GM23338 (cell line): ENCODE results near the gene ACSS3. TPM values are rescaled to one million over a fixed set of nuclear protein-coding genes. Genes with fewer than 3 reads are reported as not detected.

Experiments
- ATAC-seq: fragments of 200-7000 bp; cut with Tn5 transposase; 3 replicates; pipeline ENCODE4 v1.9.1; 2020
- DNase-seq: peaks from one replicate; pipeline ENCODE4 v3.0.0-alpha.2; 2015; ENCODE audit warnings: low spot score
- H2AFZ ChIP-seq: fragments of 200-600 bp; sonication (generic); 2 replicates; pipeline ENCODE4 v1.8.0; 2016; ENCODE audit warnings: antibody characterized with exemption, mild to moderate bottlenecking, moderate library complexity
- H3F3A ChIP-seq: fragments of 200-600 bp; sonication (generic); replicated peaks from 2 replicates; pipeline ENCODE4 v1.8.0; 2017; ENCODE audit warnings: antibody characterized with exemption, mixed run types, low read depth
- H3K27ac ChIP-seq: fragments of 200-600 bp; sonication (generic); 2 replicates; pipeline ENCODE4 v1.6.1; 2016; ENCODE audit warnings: low read depth
- H3K27me3 ChIP-seq: fragments of 200-600 bp; sonication (generic); 2 replicates; pipeline ENCODE4 v1.8.0; 2016; ENCODE audit warnings: mild to moderate bottlenecking, mixed run types, moderate library complexity; ENCODE audit not compliant: insufficient read depth
- H3K36me3 ChIP-seq: fragments of 200-600 bp; sonication (generic); 2 replicates; pipeline ENCODE4 v1.8.0; 2016; ENCODE audit warnings: mild to moderate bottlenecking; ENCODE audit not compliant: insufficient read depth
- H3K4me1 ChIP-seq: fragments of 200-600 bp; sonication (generic); 2 replicates; pipeline ENCODE4 v1.8.0; 2016; ENCODE audit warnings: mild to moderate bottlenecking, moderate library complexity; ENCODE audit not compliant: insufficient read depth
- H3K4me2 ChIP-seq: fragments of 200-600 bp; sonication (generic); 2 replicates; pipeline ENCODE4 v1.7.1; 2017; ENCODE audit warnings: mixed run types
- H3K4me3 ChIP-seq: fragments of 200-600 bp; sonication (generic); 2 replicates; pipeline ENCODE4 v1.6.1; 2016; ENCODE audit warnings: mixed run types
- H3K79me2 ChIP-seq: fragments of 200-600 bp; sonication (generic); replicated peaks from 2 replicates; pipeline ENCODE4 v1.8.0; 2017; ENCODE audit warnings: mild to moderate bottlenecking; ENCODE audit not compliant: insufficient read depth
- H3K9me2 ChIP-seq: fragments of 200-600 bp; sonication (generic); 2 replicates; pipeline ENCODE4 v1.8.0; 2017; ENCODE audit not compliant: insufficient read depth
- H4K20me1 ChIP-seq: fragments of 200-600 bp; sonication (generic); replicated peaks from 2 replicates; pipeline ENCODE4 v1.8.0; 2017; ENCODE audit warnings: mild to moderate bottlenecking; ENCODE audit not compliant: insufficient read depth
- H3K27ac Mint-ChIP-seq: 2 replicates; pipeline ENCODE4 v1.8.0; 2020; ENCODE audit warnings: inconsistent platforms, mild to moderate bottlenecking, moderate library complexity, mixed read lengths
- H3K27me3 Mint-ChIP-seq: 3 replicates; pipeline ENCODE4 v1.8.0; 2022; ENCODE audit warnings: low read depth, mild to moderate bottlenecking, moderate library complexity, mixed read lengths, inconsistent platforms; ENCODE audit not compliant: insufficient read depth, poor library complexity
- H3K36me3 Mint-ChIP-seq: 3 replicates; pipeline ENCODE4 v1.8.0; 2021; ENCODE audit warnings: low read depth, mild to moderate bottlenecking, inconsistent platforms, moderate library complexity, mixed read lengths
- H3K4me1 Mint-ChIP-seq: 3 replicates; pipeline ENCODE4 v1.8.0; 2020; ENCODE audit warnings: mild to moderate bottlenecking, inconsistent platforms, mixed read lengths
- H3K4me3 Mint-ChIP-seq: 3 replicates; pipeline ENCODE4 v1.8.0; 2021; ENCODE audit warnings: moderate library complexity, mild to moderate bottlenecking, inconsistent platforms, mixed read lengths
- H3K9me3 Mint-ChIP-seq: 3 replicates; pipeline ENCODE4 v1.8.0; 2020; ENCODE audit warnings: moderate library complexity, mild to moderate bottlenecking, inconsistent platforms, mixed read lengths
- CREB1 ChIP-seq: fragments of 250-450 bp; sonication (Bioruptor Pico); IDR thresholded peaks from 2 replicates; pipeline ENCODE4 v1.5.0; 2020; ENCODE audit warnings: low read depth, mild to moderate bottlenecking, moderate library complexity
- CTCF ChIP-seq, 2 experiments: fragments of 200-600 bp in 1 of 2; sonication (generic) in 1 of 2; conservative IDR thresholded peaks; 2 replicates each; pipeline versions ENCODE4 v1.5.1 to v1.6.1; 2016 to 2017; ENCODE audit warnings: antibody characterized with exemption in 2 of 2, low read depth in 2 of 2, mild to moderate bottlenecking in 2 of 2, moderate library complexity in 1 of 2
- EZH2 ChIP-seq: fragments of 200-600 bp; sonication (generic); IDR thresholded peaks from one replicate; pipeline ENCODE4 v1.8.0; 2017; ENCODE audit warnings: antibody characterized with exemption, mild to moderate bottlenecking, low read depth; ENCODE audit not compliant: unreplicated experiment
- EZH2phosphoT487 ChIP-seq: fragments of 200-600 bp; sonication (generic); IDR thresholded peaks from one replicate; pipeline ENCODE4 v1.8.1; 2018; ENCODE audit warnings: antibody characterized with exemption; ENCODE audit not compliant: unreplicated experiment
- JUNB ChIP-seq: IDR thresholded peaks from one replicate; pipeline ENCODE4 v1.6.1; 2016; ENCODE audit warnings: antibody characterized with exemption; ENCODE audit not compliant: unreplicated experiment
- NANOG ChIP-seq: IDR thresholded peaks from 2 replicates; pipeline ENCODE4 v1.6.1; 2016; ENCODE audit warnings: antibody characterized with exemption, borderline replicate concordance
- POLR2AphosphoS5 ChIP-seq: IDR thresholded peaks from 2 replicates; pipeline ENCODE4 v1.6.1; 2016; ENCODE audit warnings: antibody characterized with exemption, low read depth
- STAT1 ChIP-seq: IDR thresholded peaks from one replicate; pipeline ENCODE4 v1.6.1; 2016; ENCODE audit warnings: antibody characterized with exemption; ENCODE audit not compliant: unreplicated experiment
- ZNF114 ChIP-seq: fragments of 250-450 bp; sonication (Bioruptor Pico); IDR thresholded peaks from 2 replicates; pipeline ENCODE4 v1.5.0; 2020; ENCODE audit warnings: mild to moderate bottlenecking, moderate library complexity
- ZNF331 ChIP-seq: fragments of 250-450 bp; sonication (Bioruptor Pico); IDR thresholded peaks from 2 replicates; pipeline ENCODE4 v1.5.0; 2020; ENCODE audit warnings: low read depth, mild to moderate bottlenecking, moderate library complexity
- polyA plus RNA-seq: library from polyadenylated mRNA; unstranded; fragments of >200 nt; fragmentation: Nextera tagmentation; extraction: Ambion mirVana; gene quantifications from 2 replicates; pipeline ENCODE4 v1.2.1, GENCODE V29; 2016
- total RNA-seq: library from RNA; depleted of rRNA; stranded (reverse); fragments of >200 nt; shearing (Covaris generic); gene quantifications from 2 replicates; pipeline ENCODE4 v1.2.3, GENCODE V29; 2014
- TF ChIP-seq, protein P1 (sequence below): fragments of 250-450 bp; sonication (Bioruptor Pico); IDR thresholded peaks from 2 replicates; pipeline ENCODE4 v1.5.0; 2020; ENCODE audit warnings: mild to moderate bottlenecking, moderate library complexity
- TF ChIP-seq, protein P2 (sequence below): IDR thresholded peaks from 2 replicates; pipeline ENCODE4 v1.6.1; 2016; ENCODE audit warnings: antibody characterized with exemption
- TF ChIP-seq, protein P3 (sequence below): IDR thresholded peaks from one replicate; pipeline ENCODE4 v1.6.1; 2018; ENCODE audit warnings: antibody characterized with exemption; ENCODE audit not compliant: unreplicated experiment

Gene ACSS3
- total and polyA plus RNA-seq, 2 experiments from 2014 or later = 7.4 to 28.9 TPM

DNA sequence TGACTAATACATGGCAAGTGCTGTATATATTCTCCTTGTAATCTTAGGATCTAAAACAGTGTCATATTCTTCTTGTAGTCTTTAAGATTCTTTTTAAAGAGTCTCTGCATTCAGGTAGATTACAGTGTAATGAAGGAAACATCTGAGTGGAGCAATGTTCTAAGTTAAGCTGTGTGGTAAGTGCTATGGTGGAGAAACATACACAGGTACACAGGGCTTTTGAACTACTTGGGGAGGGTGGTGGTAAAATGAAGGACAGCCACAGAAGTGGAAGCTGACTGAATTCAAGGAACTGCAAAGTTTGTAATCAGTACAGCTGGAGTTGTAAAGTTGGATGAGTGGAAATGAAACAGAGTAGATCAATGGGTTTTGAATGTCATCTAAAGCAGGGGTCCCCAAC is 27.8 kb downstream of the ACSS3 start:
- DNase-seq = no peak
- Mint-ChIP-seq H3K4me3 (no peak overlapping the region), H3K9me3 (no peaks in the 10 kb centered on the region), H3K4me1 (peaks cover 17% of the 10 kb centered on the region), H3K27me3 (no peaks in the 10 kb centered on the region), H3K27ac (peak overlapping the region; percentile 9; the same call in 1 of the 2 replicates), H3K36me3 (no peaks in the 10 kb centered on the region)
- Histone ChIP-seq H3K4me2 (no peak overlapping the region), H3K36me3 (no peaks in the 10 kb centered on the region), H3F3A (no peaks in the 10 kb centered on the region), H3K27me3 (no peaks in the 10 kb centered on the region), H3K27ac (no peak overlapping the region), H2AFZ (no peak overlapping the region), H3K79me2 (peaks cover 4% of the 10 kb centered on the region; the same call in 1 of the 2 replicates), H3K4me3 (no peak overlapping the region), H4K20me1 (0 out of 2 replicates have a peak, but pooled peaks cover 4% of the 10 kb centered on the region), H3K9me2 (no peaks in the 10 kb centered on the region), H3K4me1 (peaks cover 11% of the 10 kb centered on the region)
- TF ChIP-seq CREB1 (CRISPR knock-in tag) (no peak), JUNB (no peak), CTCF (conservative IDR thresholded peaks at IDR 0.05; ENCODE audit: low read depth in 2 of 2) (no peak), EZH2 (no peak), POLR2AphosphoS5 (no peak), ZNF331 (CRISPR knock-in tag) (no peak), STAT1 (no peak), EZH2phosphoT487 (no peak), NANOG (no peak), ZNF114 (no peak)
- TF ChIP-seq, protein P1, sequence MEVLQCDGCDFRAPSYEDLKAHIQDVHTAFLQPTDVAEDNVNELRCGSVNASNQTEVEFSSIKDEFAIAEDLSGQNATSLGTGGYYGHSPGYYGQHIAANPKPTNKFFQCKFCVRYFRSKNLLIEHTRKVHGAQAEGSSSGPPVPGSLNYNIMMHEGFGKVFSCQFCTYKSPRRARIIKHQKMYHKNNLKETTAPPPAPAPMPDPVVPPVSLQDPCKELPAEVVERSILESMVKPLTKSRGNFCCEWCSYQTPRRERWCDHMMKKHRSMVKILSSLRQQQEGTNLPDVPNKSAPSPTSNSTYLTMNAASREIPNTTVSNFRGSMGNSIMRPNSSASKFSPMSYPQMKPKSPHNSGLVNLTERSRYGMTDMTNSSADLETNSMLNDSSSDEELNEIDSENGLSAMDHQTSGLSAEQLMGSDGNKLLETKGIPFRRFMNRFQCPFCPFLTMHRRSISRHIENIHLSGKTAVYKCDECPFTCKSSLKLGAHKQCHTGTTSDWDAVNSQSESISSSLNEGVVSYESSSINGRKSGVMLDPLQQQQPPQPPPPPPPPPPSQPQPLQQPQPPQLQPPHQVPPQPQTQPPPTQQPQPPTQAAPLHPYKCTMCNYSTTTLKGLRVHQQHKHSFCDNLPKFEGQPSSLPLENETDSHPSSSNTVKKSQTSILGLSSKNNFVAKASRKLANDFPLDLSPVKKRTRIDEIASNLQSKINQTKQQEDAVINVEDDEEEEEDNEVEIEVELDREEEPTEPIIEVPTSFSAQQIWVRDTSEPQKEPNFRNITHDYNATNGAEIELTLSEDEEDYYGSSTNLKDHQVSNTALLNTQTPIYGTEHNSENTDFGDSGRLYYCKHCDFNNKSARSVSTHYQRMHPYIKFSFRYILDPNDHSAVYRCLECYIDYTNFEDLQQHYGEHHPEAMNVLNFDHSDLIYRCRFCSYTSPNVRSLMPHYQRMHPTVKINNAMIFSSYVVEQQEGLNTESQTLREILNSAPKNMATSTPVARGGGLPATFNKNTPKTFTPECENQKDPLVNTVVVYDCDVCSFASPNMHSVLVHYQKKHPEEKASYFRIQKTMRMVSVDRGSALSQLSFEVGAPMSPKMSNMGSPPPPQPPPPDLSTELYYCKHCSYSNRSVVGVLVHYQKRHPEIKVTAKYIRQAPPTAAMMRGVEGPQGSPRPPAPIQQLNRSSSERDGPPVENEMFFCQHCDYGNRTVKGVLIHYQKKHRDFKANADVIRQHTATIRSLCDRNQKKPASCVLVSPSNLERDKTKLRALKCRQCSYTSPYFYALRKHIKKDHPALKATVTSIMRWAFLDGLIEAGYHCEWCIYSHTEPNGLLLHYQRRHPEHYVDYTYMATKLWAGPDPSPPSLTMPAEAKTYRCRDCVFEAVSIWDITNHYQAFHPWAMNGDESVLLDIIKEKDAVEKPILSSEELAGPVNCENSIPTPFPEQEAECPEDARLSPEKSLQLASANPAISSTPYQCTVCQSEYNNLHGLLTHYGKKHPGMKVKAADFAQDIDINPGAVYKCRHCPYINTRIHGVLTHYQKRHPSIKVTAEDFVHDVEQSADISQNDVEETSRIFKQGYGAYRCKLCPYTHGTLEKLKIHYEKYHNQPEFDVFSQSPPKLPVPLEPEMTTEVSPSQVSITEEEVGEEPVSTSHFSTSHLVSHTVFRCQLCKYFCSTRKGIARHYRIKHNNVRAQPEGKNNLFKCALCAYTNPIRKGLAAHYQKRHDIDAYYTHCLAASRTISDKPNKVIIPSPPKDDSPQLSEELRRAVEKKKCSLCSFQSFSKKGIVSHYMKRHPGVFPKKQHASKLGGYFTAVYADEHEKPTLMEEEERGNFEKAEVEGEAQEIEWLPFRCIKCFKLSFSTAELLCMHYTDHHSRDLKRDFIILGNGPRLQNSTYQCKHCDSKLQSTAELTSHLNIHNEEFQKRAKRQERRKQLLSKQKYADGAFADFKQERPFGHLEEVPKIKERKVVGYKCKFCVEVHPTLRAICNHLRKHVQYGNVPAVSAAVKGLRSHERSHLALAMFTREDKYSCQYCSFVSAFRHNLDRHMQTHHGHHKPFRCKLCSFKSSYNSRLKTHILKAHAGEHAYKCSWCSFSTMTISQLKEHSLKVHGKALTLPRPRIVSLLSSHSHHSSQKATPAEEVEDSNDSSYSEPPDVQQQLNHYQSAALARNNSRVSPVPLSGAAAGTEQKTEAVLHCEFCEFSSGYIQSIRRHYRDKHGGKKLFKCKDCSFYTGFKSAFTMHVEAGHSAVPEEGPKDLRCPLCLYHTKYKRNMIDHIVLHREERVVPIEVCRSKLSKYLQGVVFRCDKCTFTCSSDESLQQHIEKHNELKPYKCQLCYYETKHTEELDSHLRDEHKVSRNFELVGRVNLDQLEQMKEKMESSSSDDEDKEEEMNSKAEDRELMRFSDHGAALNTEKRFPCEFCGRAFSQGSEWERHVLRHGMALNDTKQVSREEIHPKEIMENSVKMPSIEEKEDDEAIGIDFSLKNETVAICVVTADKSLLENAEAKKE (CRISPR knock-in tag) = no peak
- TF ChIP-seq, protein P2, sequence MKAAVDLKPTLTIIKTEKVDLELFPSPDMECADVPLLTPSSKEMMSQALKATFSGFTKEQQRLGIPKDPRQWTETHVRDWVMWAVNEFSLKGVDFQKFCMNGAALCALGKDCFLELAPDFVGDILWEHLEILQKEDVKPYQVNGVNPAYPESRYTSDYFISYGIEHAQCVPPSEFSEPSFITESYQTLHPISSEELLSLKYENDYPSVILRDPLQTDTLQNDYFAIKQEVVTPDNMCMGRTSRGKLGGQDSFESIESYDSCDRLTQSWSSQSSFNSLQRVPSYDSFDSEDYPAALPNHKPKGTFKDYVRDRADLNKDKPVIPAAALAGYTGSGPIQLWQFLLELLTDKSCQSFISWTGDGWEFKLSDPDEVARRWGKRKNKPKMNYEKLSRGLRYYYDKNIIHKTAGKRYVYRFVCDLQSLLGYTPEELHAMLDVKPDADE = no peak
- TF ChIP-seq, protein P3, sequence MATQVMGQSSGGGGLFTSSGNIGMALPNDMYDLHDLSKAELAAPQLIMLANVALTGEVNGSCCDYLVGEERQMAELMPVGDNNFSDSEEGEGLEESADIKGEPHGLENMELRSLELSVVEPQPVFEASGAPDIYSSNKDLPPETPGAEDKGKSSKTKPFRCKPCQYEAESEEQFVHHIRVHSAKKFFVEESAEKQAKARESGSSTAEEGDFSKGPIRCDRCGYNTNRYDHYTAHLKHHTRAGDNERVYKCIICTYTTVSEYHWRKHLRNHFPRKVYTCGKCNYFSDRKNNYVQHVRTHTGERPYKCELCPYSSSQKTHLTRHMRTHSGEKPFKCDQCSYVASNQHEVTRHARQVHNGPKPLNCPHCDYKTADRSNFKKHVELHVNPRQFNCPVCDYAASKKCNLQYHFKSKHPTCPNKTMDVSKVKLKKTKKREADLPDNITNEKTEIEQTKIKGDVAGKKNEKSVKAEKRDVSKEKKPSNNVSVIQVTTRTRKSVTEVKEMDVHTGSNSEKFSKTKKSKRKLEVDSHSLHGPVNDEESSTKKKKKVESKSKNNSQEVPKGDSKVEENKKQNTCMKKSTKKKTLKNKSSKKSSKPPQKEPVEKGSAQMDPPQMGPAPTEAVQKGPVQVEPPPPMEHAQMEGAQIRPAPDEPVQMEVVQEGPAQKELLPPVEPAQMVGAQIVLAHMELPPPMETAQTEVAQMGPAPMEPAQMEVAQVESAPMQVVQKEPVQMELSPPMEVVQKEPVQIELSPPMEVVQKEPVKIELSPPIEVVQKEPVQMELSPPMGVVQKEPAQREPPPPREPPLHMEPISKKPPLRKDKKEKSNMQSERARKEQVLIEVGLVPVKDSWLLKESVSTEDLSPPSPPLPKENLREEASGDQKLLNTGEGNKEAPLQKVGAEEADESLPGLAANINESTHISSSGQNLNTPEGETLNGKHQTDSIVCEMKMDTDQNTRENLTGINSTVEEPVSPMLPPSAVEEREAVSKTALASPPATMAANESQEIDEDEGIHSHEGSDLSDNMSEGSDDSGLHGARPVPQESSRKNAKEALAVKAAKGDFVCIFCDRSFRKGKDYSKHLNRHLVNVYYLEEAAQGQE = no peak
- ATAC-seq = no peak
